Mucosa of rectum (tissue), 2 donors: ENCODE measurements around the gene NFATC2.

Source experiments
- H3K27ac ChIP-seq, 2 donors: one replicate each; pipeline ENCODE4 v1.7.0; 2013; ENCODE audit warnings: inconsistent platforms in 2 of 2, low read depth in 2 of 2, low read length in 2 of 2
- H3K27me3 ChIP-seq, 2 donors: one replicate each; pipeline ENCODE4 v1.7.0; 2013; ENCODE audit warnings: low read length in 2 of 2; ENCODE audit not compliant: control insufficient read depth in 2 of 2, insufficient read depth in 2 of 2
- H3K36me3 ChIP-seq, 2 donors: one replicate each; pipeline ENCODE4 v1.7.0; 2013; ENCODE audit warnings: low read length in 2 of 2; ENCODE audit not compliant: control insufficient read depth in 2 of 2, insufficient read depth in 2 of 2
- H3K4me1 ChIP-seq, 2 donors: one replicate each; pipeline ENCODE4 v1.7.0; 2013; ENCODE audit warnings: low read length in 2 of 2, mild to moderate bottlenecking in 1 of 2; ENCODE audit not compliant: control insufficient read depth in 2 of 2, insufficient read depth in 2 of 2
- H3K4me3 ChIP-seq, 2 donors: one replicate each; pipeline ENCODE4 v1.7.0; 2013; ENCODE audit warnings: low read length in 2 of 2
- H3K9ac ChIP-seq, 2 donors: one replicate each; pipeline ENCODE4 v1.7.0; 2013; ENCODE audit warnings: low read length in 2 of 2, low read depth in 1 of 2, mild to moderate bottlenecking in 1 of 2
- H3K9me3 ChIP-seq, 2 donors: one replicate each; pipeline ENCODE4 v1.7.0; 2013; ENCODE audit warnings: low read length in 2 of 2; ENCODE audit not compliant: control insufficient read depth in 2 of 2
- donor health status: healthy.
- donor health status: Normal muscosa, but diverticular disease.

NFATC2 gene

GRCh38 chr20:51517839-51518238 lies 24.7 kb downstream of the NFATC2 start:
- Histone ChIP-seq H3K4me1 (peaks cover 0 to 2% of the 10 kb centered on the region in 2 donors), H3K9ac (no peak overlapping the region), H3K27ac (no peak overlapping the region), H3K36me3 (peaks cover 0 to 17% of the 10 kb centered on the region in 2 donors), H3K4me3 (no peak overlapping the region), H3K9me3 (no peaks in the 10 kb centered on the region), H3K27me3 (no peaks in the 10 kb centered on the region)

- Histone ChIP-seq H3K4me1 (peaks cover 0 to 2% of the 10 kb centered on the region in 2 donors), H3K9ac (no peak overlapping the region), H3K27me3 (no peaks in the 10 kb centered on the region), H3K27ac (no peak overlapping the region), H3K9me3 (no peaks in the 10 kb centered on the region), H3K4me3 (no peak overlapping the region), H3K36me3 (peaks cover 3 to 20% of the 10 kb centered on the region in 2 donors)
Observed at GRCh38 chr20:51516855-51517254, 25.7 kb downstream of the NFATC2 start.

GRCh38 chr20:51514836-51515235 lies 27.7 kb downstream of the NFATC2 start:
- Histone ChIP-seq H3K36me3 (peaks cover 5 to 27% of the 10 kb centered on the region in 2 donors), H3K9ac (no peak overlapping the region), H3K4me1 (peaks cover 0 to 2% of the 10 kb centered on the region in 2 donors), H3K4me3 (no peak overlapping the region), H3K9me3 (no peaks in the 10 kb centered on the region), H3K27ac (no peak overlapping the region), H3K27me3 (no peaks in the 10 kb centered on the region)

- Histone ChIP-seq H3K27me3 (no peaks in the 10 kb centered on the region), H3K9me3 (no peaks in the 10 kb centered on the region), H3K9ac (no peak overlapping the region), H3K36me3 (peaks cover 5 to 31% of the 10 kb centered on the region in 2 donors), H3K27ac (no peak overlapping the region), H3K4me1 (peaks cover 0 to 2% of the 10 kb centered on the region in 2 donors), H3K4me3 (no peak overlapping the region)
Observed at GRCh38 chr20:51514249-51514648, 28.3 kb downstream of the NFATC2 start.

- H3K27me3 ChIP-seq, result no peaks in the 10 kb centered on the region
- no peak overlapping the region for H3K4me3 ChIP-seq
- H3K36me3 ChIP-seq, result peaks cover 5 to 27% of the 10 kb centered on the region in 2 donors
- H3K9me3 ChIP-seq, result no peaks in the 10 kb centered on the region
- H3K4me1 ChIP-seq, result peaks cover 0 to 2% of the 10 kb centered on the region in 2 donors
- H3K9ac ChIP-seq, result no peak overlapping the region
- no peak overlapping the region for H3K27ac ChIP-seq
Observed at GRCh38 chr20:51513545-51513944, 29.0 kb downstream of the NFATC2 start.

GRCh38 chr20:51512645-51513044 lies 29.9 kb downstream of the NFATC2 start:
- Histone ChIP-seq H3K4me3 (no peak overlapping the region), H3K36me3 (peaks cover 5 to 30% of the 10 kb centered on the region in 2 donors), H3K27ac (no peak overlapping the region)

GRCh38 chr20:51511861-51512619 lies 30.5 kb downstream of the NFATC2 start:
- Histone ChIP-seq H3K9ac (no peak overlapping the region), H3K27me3 (no peaks in the 10 kb centered on the region), H3K4me3 (no peak overlapping the region), H3K9me3 (no peaks in the 10 kb centered on the region), H3K36me3 (peaks cover 5 to 30% of the 10 kb centered on the region in 2 donors), H3K4me1 (peaks cover 0 to 2% of the 10 kb centered on the region in 2 donors), H3K27ac (no peak overlapping the region)

More at GRCh38 chr20:51512645-51513044, 29.9 kb downstream of the NFATC2 start:
- peaks cover 0 to 2% of the 10 kb centered on the region in 2 donors for H3K4me1 ChIP-seq
- H3K27me3 ChIP-seq, result no peaks in the 10 kb centered on the region
- H3K9ac ChIP-seq, result no peak overlapping the region
- H3K9me3 ChIP-seq, result no peaks in the 10 kb centered on the region

- no peaks in the 10 kb centered on the region for H3K27me3 ChIP-seq
Observed at GRCh38 chr20:51510936-51511605, 31.4 kb downstream of the NFATC2 start.

GRCh38 chr20:51510169-51510568 lies 32.4 kb downstream of the NFATC2 start:
- Histone ChIP-seq H3K4me3 (no peak overlapping the region), H3K27ac (no peak overlapping the region), H3K9ac (no peak overlapping the region), H3K27me3 (no peaks in the 10 kb centered on the region), H3K9me3 (no peaks in the 10 kb centered on the region), H3K36me3 (peaks cover 5 to 36% of the 10 kb centered on the region in 2 donors), H3K4me1 (peaks cover 0 to 2% of the 10 kb centered on the region in 2 donors)

More at GRCh38 chr20:51510936-51511605, 31.4 kb downstream of the NFATC2 start:
- H3K4me1 ChIP-seq, result peaks cover 0 to 2% of the 10 kb centered on the region in 2 donors
- no peak overlapping the region for H3K27ac ChIP-seq
- peaks cover 5 to 30% of the 10 kb centered on the region in 2 donors for H3K36me3 ChIP-seq
- no peak overlapping the region for H3K4me3 ChIP-seq
- H3K9ac ChIP-seq, result no peak overlapping the region
- H3K9me3 ChIP-seq, result no peaks in the 10 kb centered on the region

GRCh38 chr20:51509208-51509607 lies 33.3 kb downstream of the NFATC2 start:
- H3K27ac ChIP-seq, result no peak overlapping the region
- H3K27me3 ChIP-seq, result no peaks in the 10 kb centered on the region
- peaks cover 0 to 2% of the 10 kb centered on the region in 2 donors for H3K4me1 ChIP-seq
- H3K9me3 ChIP-seq, result no peaks in the 10 kb centered on the region
- no peak overlapping the region for H3K9ac ChIP-seq
- peaks cover 5 to 32% of the 10 kb centered on the region in 2 donors for H3K36me3 ChIP-seq
- H3K4me3 ChIP-seq, result no peak overlapping the region
